HG02678 (cell line): ENCODE results near the gene ERP44.
A peak's percentile ranks its signal among the peaks of the same experiment; 100 is the strongest.
"Not testable (repeated sequence)": the region's sequence is repeated elsewhere in the genome, so short reads cannot be mapped to it uniquely, and the experiment has no call there.

Experiments used
- ATAC-seq: cut with Tn5 transposase; IDR thresholded peaks from one replicate; pipeline ENCODE4 v1.9.1; 2021; ENCODE audit warnings: mild to moderate bottlenecking, moderate library complexity; ENCODE audit not compliant: unreplicated experiment

The ERP44 gene

DNA sequence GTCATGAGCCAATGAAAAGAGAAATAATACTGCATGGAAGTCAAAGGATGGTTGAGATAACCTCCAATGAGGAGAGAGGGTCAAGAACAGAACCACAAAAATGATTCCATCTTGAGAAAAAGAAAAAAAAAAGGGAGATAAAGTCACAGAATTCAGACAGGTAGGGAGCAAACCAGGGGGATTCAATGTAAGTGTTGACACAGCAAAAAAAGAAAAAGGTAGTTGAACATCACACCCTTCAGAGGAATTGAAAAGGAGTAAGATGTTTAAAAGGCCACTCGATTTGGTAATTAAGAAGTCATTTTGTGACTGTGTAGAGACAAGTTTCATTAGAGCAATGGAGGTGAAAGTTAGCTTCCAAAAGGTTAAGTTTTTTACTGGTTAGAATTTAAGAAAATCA is 79.3 kb downstream of the ERP44 start:
- ATAC-seq, result no peak

DNA sequence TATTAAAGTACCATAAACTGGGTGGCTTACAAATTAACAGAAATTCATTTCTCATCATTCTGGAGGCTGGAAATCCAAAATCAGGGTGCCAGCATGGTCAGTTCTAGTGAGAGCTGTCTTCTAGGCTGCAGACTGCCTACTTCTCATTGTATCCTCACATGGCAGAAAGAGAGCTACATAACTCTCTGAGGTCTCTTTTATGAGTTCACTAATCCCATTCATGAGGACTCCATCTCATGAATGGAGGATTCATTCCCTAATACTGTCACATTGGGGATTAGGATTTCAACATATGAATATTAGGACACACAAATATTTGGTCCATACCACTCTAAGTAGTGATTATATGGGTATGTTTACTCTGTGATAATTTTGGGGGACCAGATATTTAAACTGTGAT is 84.0 kb downstream of the ERP44 start:
- ATAC-seq, result no peak

DNA sequence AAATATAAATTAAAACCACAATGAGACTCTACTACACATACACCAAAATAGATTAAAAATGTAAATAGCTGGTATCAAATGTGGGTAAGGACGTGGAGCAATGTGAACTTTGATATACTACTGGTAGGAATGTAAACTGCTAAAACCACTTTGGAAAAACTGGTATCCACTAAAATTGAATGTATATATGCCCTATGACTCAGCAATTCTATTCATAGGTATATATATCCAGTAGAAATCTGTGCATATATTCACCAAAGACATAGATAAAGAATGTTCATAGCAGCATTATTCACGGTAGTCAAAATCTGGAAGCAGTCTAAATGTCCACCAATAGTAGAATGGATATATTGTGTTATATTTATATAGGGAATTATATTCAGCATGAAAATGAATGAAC is 85.2 kb downstream of the ERP44 start:
- no peak for ATAC-seq

DNA sequence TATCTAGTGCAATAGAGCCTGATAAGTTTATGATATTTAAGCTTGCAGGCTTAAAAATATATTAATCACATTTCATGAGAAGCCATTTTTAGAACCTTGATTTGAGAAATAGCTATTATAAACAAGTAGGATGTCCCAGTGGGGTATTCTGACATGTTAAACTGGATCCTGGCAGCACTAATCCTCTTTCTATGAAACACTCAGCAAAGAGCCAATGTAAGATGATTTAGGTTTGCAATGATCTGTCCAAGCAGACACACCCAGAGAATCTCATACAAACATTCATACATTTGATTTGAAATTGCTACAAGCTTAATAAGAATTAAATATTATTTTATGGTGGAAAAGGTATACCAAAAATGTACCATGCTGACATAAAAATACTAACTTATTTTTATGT is 86.5 kb downstream of the ERP44 start:
- no peak for ATAC-seq

DNA sequence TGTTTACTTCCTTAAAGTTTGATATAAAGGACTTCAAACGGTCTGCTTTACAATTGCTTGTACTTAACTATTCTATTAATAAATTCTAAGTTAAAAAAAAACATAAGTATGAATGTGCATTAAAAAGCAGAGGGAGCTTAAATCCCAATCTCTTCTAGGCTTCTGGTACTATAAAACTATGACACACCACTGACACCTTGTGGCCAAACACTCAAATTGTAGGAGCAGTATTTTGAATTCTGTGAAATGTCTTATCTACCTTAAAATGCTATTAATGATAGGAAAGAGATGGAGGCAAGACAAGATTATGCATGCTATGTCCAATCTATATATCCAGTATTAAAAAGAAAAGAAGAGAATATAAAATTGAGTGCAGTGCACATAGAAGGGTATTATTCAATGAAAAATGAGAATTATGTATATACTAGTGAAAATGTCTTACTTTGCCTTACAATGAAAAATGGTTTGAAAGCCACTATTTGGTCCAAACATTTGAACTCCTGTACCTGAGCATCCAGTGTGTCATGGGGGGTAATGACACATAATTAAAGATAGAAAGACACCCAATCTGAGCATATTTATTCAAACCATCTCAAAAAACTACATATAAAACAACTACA is 87.6 kb downstream of the ERP44 start:
- no peak for ATAC-seq

DNA sequence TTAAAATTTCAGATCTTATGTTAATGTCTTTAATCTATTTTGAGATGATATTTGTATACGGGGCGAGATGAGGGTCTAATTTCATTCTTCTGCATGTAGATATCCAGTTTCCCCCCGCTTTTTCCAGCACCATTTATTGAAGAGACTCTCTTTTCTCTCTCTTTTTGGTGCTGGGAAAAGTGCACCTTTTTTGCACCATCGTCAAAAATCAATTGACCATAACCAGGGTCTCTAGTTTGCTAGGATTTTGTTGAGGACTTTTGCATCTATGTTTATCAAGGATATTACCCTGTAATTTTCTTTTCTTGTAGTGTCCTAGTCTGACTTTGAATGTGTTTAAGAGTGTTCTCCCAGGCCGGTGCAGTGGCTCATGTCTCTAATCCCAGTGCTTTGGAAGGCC is 99.0 kb downstream of the ERP44 start:
- no peak for ATAC-seq

DNA sequence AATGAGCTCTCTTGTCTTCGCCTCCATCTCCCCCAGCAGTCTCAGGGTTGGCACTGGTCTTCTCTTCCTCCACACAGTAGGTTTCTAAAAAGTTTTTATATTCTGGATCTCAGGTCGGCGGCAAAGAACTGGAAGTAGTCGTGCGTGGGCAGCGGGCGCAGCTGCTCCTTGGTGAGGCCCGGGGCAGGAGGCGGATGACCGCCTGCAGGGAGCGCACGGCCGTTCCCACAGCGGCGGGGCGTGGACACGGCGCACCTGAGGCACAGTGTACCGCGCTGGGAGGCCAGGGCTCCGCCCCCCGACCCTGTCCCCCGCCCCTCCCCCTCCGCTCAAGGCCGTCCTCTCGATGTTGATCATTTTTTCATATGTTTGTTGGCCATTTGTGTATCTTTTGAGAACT is 99.9 kb downstream of the ERP44 start:
- no peak for ATAC-seq

DNA sequence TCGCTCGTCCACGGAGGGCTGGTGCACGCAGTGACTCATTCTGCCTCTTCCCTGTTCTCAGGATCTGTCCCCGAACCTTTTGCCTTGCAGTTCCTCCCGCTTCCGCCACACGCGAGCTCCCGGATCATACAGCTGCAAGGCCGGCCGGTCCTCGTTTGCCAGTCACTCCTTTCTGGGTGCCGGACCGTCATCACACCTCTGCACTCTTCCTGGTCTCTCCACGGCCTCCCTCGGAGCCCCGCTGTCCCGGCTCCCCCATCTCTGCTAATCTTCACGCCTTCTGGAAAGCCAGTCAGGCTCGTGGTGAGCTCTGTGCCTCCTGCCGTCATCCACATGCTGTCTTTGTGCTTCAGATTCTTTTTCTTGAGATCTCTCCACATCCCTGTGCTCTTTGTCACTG is 100.5 kb downstream of the ERP44 start:
- ATAC-seq, result no peak

DNA sequence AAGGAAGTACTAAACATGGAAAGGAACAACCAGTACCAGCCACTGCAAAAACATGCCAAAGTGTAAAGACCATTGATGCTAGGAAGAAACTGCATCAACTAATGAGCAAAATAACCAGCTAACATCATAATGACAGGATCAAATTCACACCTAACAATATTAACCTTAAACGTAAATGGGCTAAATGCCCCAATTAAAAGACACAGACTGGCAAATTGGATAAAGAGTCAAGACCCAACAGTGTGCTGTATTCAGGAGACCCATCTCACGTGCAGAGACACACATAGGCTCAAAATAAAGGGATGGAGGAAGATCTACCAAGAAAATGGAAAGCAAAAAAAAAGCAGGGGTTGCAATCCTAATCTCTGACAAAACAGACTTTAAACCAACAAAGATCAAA is 108.3 kb downstream of the ERP44 start:
- not testable (repeated sequence) for ATAC-seq

DNA sequence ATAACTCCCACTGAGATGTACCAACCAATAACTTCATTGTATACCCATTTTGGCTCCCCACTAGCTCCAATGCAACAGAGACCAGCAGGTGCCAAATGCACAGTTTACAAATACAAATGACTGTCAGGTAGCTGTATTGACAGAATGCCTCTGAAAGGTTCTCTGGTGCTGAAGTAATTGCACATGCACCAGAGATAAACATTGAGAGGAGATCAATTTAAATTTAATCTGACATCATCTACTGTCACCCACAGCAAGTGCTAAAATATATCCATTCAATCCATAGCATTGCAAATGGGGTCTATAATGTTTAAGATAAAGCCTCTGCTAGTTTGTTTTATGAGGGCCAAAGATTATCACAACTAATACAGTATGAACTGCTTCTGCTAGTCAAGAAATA is 112.2 kb downstream of the ERP44 start:
- ATAC-seq, result no peak

DNA sequence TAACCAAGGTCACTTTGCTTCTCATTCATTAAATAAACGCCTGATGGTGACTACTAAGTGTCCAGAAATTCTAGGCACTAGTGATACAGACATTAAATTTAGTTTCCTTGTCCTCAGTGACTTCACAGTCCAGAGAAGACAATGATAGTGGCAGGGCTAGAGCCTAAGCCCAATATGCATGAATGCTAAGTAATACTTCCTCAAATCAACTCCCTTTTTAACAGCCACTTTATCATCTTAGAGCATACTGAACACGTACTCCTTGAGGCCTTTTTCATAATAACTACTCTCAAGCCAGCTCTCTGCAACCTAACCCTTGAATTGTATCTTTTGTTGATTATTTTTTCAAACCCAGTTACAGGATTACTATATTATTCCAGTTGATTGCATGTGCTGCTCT is 118.2 kb downstream of the ERP44 start:
- no peak for ATAC-seq

DNA sequence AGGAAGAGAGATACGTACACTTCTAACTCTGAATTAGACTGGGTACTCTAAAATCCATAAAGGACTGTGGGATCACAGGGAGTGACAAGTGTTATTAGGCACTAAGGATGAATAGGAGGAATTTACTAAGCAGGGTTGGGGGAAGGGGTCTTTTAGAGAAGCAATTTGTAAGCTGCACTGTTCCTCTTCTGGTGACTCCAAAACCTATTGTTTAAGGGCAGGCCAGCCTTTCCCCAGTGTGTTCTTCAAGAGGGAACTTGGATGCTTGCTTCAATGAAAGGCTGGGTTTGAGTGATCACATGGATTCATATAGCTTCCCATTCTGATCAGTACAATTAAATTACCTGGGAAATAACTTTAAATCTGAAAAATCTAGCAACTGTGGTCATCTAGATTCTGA is 120.6 kb downstream of the ERP44 start:
- ATAC-seq, result no peak

DNA sequence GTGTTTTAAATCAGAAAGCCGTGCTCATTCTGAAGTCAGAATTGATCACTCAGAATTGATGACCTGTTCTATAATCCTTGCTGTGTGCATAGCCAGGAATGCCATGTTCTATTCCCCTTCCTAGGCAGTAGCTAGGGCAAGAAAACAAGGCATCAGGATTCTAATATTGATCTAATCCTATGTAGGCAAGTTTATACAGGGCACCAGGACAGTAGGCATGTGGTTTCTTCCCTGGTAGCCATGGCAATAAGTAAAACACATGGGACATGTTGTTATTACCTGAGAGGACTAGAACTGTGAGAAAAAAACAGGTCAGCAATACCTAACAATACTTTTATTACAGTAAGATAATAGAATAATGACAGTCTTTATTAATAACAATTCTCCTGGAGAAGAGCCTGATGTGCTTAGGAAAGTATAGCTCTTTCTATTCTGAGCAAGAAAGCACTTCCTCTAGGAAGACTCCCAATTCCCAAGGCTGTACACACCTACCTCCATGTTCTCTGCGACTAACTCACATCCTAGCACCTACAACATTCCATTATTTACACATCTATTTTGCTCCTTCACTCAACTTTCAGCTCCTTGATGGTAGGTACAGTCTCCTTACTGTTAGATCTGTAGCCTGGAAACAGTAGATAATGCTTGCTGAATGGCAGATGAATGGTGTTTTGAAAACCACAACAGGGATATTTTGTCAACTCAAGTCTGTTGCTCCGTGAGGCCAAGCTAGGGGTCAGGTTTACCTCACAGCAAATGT is 121.6 kb downstream of the ERP44 start:
- no peak for ATAC-seq

DNA sequence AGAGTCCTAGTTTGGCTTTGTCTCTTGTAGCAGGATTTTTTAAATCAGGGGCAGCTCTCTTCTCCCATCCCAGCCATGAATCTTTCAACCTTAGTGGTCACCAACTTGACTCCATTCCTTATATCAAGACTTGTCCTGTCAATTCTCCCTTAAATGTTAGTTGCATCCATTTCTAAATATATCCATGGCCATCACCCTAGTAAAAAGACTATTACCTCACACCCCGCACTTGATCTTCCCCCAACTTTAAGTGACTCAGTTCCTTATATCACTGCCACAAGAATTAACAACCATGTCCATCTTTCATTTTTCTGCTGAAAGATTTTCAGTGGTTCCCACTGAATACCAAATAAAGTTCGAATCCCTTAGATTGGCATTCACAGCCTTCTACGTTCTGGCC is 125.3 kb downstream of the ERP44 start:
- no peak for ATAC-seq

DNA sequence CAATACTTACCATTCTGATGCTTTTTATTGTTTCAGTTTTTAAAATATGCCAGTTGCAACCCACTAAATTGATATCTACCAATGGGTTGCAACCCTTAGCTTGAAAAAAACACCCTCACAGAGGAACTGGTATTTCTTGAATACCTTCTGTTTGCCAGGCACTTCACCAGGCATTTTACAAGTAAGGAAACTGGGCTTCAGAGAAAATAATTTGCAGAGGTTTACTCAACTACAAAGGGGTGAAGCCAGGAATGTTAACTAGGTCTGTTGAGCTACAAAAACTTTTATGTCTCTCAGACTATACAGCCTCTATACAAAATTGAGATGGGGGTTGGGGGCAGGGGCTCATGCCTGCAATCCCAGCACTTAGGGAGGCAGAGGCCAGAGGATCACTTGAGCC is 127.4 kb downstream of the ERP44 start:
- ATAC-seq, result no peak

DNA sequence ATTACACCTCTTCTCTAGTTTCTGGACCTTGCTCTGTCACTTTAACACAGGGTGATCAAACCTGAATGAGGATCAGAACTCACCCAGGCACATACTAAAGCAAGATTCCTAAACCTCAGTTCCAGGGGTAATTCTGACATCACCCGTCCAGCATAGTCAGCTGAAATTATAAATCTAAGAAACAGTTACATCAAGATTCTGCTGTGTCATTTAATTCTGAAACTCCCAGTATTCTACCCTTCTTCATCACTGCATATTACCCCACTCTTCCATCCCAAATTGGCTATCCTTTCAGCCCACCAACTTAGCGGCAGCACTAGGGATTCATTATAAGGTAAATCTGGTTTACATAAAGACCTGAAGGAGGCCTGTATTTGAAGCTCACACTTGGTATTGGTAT is 128.3 kb downstream of the ERP44 start:
- no peak for ATAC-seq

DNA sequence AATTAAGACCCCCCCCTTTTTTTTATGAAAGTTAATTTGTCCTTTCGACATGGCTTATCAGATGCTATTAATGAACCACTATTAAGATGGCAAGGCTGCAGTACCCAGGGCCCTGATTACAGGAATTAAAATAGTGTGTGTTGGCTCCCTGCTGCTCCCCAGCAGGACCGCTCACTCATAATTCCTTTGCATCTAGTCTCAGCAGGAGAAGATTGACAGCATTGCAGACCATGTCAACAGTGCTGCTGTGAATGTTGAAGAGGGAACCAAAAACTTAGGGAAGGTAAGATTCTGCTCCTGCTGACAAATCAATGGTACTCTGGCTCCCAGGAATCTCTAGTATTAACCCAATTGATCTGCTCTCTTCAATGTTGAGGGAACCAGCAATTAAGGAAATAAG is 131.3 kb downstream of the ERP44 start:
- ATAC-seq, result no peak

DNA sequence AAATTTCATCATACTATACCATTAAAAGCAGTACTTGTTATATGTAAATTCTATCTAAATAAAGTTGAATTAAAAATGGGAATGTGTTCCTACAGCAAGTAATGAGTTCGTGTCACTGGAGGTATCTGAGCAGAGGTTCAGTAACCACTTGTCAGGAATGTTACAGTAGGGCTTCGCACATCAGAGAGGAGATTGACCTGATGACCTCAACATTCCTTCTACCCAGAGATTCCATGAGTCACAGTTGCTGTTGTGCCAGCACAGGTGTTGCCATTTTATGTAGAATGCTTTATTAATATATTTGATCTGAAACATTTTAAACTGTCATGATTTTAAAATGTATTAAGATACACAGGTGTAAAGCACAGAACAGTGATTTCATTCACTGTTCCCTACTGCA is 132.1 kb downstream of the ERP44 start:
- ATAC-seq, result no peak

DNA sequence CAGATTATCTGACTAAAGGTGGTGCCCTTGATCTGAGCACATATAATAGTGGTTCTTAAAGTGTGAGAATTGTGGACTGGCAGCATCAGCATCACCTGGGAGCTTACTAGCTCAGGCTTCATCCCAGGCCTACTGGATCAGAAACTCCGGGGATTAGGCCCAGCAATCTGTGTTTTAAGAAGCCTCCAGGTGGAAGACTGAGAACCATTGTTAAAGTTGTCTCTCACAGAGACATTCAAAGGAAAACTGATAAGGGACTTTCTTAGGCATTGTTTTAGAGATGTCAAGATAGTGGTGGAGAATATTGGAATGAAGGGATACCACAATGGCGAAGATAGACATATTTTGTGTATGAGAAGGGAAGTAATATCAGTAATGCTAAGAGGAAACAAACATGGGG is 132.8 kb downstream of the ERP44 start:
- ATAC-seq, result no peak

DNA sequence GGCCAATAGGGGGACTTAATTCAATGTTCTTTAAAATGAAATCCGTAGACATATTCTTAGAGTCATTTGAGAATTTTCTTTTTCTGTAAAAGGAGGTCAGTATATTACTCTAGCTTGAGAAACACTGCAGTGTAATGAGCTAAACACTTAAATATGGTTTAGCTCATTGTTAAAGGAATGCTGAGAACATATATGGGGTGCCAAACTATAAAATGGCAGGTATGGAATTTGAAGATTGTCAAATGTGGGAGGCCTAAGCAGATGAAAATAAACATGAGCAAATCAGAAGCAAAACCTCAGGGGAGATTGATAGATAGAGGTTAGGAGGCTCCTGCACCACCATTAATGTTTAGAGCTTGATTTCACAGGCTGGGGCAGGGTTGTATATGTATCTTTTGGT is 134.5 kb downstream of the ERP44 start:
- ATAC-seq, result no peak

DNA sequence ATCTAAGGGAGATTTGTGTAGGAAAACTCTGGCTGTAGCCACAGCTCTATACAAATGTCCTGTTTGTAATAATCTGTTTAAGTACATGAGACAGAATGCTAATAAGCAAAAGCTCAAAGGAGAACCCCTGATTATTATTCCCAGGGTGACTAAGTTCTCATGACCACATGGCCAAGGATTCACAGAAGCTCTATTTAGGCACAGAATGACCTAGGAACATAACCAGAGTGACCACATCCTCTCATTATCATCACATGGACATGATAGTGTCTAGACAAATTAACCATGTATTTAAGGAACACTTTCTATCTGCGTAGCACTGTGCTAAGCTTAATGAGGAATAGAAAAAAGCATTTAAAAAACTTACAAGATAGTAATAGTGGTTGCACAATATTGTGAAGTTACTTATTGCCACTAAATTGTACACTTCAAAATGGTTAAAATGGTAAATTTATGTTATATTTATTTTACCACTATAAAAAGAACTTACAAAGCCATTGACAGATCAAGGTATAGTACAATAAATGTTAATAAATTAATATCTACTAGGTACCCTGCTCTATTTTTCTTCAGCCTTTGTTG is 136.0 kb downstream of the ERP44 start:
- ATAC-seq, result no peak

DNA sequence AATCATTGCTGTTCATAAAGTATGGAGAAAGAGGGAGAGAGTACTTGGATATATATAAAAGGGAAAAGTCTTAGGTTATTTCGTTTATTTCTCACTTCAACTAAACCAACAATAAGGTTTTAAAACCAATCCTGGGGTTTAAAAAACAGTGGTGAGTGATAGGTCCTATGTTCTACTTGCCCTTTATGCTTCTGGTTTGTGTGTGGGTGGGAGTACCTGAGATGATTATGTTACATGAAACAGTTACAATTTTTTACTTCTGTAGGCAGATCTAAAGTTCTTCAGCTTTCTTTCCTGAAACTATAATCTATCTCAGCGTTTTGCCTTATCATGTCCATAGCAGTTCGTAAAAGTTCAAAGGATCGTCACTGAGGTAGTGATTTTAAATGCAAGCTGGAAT is 143.2 kb downstream of the ERP44 start:
- no peak for ATAC-seq

DNA sequence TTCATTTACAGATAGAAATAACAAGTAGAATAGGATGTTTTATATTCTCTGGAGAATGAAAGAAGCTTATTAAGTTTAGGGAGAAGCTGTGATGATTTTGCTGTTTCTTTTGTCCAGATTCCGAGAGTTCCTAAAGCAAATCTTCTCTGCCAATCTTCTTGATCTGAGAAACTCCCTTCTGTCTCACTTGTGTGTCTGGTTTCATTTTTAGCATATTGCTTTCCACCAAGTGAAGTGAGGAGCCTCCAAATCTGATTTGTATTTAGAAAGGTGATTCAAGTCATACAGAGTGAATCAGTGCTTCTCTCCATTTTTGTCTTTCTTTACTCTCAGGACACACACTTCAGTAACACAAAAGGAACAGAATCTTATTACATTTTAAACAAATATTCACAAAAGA is 144.0 kb downstream of the ERP44 start:
- peak; percentile 50 for ATAC-seq
